ENCODE data around the gene SMYD2.

Gene SMYD2

DNA sequence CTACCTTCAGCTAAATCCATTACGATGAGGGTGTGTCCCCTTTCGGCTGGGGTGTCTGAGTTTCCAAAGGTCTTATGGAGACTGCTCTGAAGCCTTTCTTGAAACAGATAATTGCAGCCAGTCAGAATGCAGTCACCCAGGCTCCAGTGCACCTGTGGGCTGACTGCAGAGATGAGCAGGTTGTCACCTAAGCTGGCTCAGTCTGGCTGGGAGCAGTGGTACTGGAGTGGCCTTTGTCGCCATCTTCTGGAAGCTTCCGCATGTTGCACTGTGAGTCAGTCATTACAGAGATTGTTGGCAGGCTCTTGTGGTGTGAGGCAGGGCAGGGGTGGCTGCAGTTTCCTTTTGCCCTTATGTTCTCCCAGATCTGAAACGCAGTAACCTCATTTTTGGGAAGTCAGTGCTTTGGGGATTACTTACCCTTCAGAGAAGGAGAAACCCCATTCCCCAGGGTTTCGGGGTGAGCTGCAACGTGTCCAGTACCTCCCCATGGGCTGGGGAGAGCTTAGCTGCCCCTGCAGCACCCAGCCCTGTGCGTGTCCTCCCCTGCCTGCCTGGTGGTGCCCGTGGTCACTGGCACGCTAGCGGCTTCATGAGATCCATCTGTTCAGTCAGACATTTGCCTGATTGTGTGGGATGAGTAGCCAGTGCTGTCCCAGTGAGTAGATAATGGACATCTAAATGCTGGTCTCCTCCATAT lies 48.0 kb downstream of the SMYD2 start:
- no peak overlapping the region for H2AFZ ChIP-seq (ENCODE audit: low read depth, low read length)
- H3K9ac ChIP-seq (ENCODE audit: low read depth, low read length): no peak overlapping the region
- TF ChIP-seq EZH2 (IDR thresholded peaks at IDR 0.05; ENCODE audit: borderline replicate concordance, low read depth, low read length, severe bottlenecking): no peak
- TF ChIP-seq, protein P1, sequence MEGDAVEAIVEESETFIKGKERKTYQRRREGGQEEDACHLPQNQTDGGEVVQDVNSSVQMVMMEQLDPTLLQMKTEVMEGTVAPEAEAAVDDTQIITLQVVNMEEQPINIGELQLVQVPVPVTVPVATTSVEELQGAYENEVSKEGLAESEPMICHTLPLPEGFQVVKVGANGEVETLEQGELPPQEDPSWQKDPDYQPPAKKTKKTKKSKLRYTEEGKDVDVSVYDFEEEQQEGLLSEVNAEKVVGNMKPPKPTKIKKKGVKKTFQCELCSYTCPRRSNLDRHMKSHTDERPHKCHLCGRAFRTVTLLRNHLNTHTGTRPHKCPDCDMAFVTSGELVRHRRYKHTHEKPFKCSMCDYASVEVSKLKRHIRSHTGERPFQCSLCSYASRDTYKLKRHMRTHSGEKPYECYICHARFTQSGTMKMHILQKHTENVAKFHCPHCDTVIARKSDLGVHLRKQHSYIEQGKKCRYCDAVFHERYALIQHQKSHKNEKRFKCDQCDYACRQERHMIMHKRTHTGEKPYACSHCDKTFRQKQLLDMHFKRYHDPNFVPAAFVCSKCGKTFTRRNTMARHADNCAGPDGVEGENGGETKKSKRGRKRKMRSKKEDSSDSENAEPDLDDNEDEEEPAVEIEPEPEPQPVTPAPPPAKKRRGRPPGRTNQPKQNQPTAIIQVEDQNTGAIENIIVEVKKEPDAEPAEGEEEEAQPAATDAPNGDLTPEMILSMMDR (IDR thresholded peaks at IDR 0.05; ENCODE audit: borderline replicate concordance, extremely low read depth, low read length, poor library complexity, severe bottlenecking): peak; percentile 96
- ATAC-seq (ENCODE audit: insufficient read depth, low read depth): peak; percentile 92
- peaks cover 2% of the 10 kb centered on the region; the same call in 1 of the 2 replicates for H4K20me1 ChIP-seq (ENCODE audit: insufficient read depth, low read length)
- peak; percentile 77 for DNase-seq
- H3K4me2 ChIP-seq (ENCODE audit: insufficient read depth, low read length): no peak overlapping the region
- peaks cover 66% of the 10 kb centered on the region for H3K36me3 ChIP-seq (ENCODE audit: insufficient read depth, low read length)
- H3K4me3 ChIP-seq (ENCODE audit: low read depth in 1 of 2, low read length in 2 of 2): no peak overlapping the region
- H3K27ac ChIP-seq (ENCODE audit: low read length): no peak overlapping the region
- no peaks in the 10 kb centered on the region for H3K27me3 ChIP-seq (ENCODE audit: insufficient read depth, low read length, poor library complexity)
- H3K9me3 ChIP-seq (ENCODE audit: insufficient read depth, low read length, severe bottlenecking): no peaks in the 10 kb centered on the region
- H3K79me2 ChIP-seq (ENCODE audit: insufficient read depth, low read length): no peaks in the 10 kb centered on the region
- no peaks in the 10 kb centered on the region for H3K4me1 ChIP-seq (ENCODE audit: insufficient read depth, low read length)

DNA sequence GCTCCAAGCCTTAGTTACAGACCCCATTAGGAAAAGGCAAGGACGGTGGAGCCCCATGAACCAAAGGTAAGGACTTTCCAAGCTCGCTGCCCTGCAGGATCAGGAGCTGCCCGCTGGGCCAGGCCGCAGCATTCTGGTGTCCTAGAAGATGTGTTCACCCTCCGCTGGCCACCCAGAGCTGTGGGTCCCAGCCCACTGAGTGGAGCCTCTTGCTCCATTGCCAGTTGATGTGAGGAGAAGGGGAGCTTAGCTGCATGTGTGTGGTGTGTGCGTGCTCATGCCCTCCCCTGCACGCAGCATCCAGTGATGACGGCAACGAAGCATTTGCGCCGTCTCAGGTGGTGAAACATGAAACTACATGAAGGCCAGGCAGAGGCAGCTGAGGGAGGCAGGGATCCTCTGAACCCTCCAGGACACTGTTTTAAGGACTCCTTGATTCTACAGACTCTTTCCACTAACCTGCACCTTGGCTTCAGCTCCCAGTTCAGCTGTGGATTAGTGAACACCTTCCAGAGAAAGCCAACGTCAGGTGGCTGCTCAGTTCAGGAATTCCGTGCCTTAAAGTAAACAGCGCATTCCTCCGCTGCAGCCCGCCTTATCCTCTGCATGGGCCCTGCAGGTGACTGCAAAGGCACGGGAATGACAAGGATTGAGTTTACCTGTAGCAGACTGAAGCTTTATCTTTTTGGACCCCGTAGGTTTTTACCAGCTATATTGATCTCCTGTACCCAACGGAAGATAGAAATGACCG lies 48.7 kb downstream of the SMYD2 start:
- H3K4me1 ChIP-seq (ENCODE audit: insufficient read depth, low read length): no peaks in the 10 kb centered on the region

DNA sequence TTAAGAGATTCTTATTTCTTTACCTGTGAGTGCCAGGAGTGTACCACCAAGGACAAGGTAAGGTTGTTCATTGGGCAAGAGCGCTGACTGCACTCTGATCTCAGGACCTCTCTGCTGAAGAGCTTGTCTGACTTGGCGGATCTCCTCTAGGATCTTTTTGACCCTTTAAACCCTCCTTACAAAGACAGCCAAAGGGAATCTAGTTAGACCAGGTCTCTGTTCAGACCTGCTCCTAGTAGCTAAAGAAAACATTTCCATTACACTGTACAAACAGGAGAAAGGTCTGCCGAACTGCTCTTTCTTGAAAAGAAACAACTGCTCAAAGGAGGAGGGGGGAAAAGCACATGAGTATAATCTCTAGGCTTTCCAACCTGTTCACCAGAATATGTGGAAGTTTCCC lies 49.3 kb downstream of the SMYD2 start:
- H3K9ac ChIP-seq (ENCODE audit: low read depth, low read length): no peak overlapping the region
- peaks cover 2% of the 10 kb centered on the region; the same call in 1 of the 2 replicates for H4K20me1 ChIP-seq (ENCODE audit: insufficient read depth, low read length)
- H3K79me2 ChIP-seq (ENCODE audit: insufficient read depth, low read length): no peaks in the 10 kb centered on the region
- H3K4me3 ChIP-seq (ENCODE audit: low read depth in 1 of 2, low read length in 2 of 2): no peak overlapping the region
- DNase-seq (no peak), ATAC-seq (ENCODE audit: insufficient read depth, low read depth) (no peak)
- no peaks in the 10 kb centered on the region for H3K4me1 ChIP-seq (ENCODE audit: insufficient read depth, low read length)
- no peaks in the 10 kb centered on the region for H3K27me3 ChIP-seq (ENCODE audit: insufficient read depth, low read length, poor library complexity)
- no peak overlapping the region for H3K4me2 ChIP-seq (ENCODE audit: insufficient read depth, low read length)
- no peak for TF ChIP-seq EZH2 (IDR thresholded peaks at IDR 0.05; ENCODE audit: borderline replicate concordance, low read depth, low read length, severe bottlenecking)
- TF ChIP-seq, protein P1 (IDR thresholded peaks at IDR 0.05; ENCODE audit: borderline replicate concordance, extremely low read depth, low read length, poor library complexity, severe bottlenecking): no peak
- H3K9me3 ChIP-seq (ENCODE audit: insufficient read depth, low read length, severe bottlenecking): no peaks in the 10 kb centered on the region
- H3K27ac ChIP-seq (ENCODE audit: low read length): no peak overlapping the region
- no peak overlapping the region for H2AFZ ChIP-seq (ENCODE audit: low read depth, low read length)
- H3K36me3 ChIP-seq (ENCODE audit: insufficient read depth, low read length): peaks cover 66% of the 10 kb centered on the region

More for the DNA sequence above, 48.7 kb downstream of the SMYD2 start:
- Histone ChIP-seq H2AFZ (ENCODE audit: low read depth, low read length) (no peak overlapping the region), H3K9me3 (ENCODE audit: insufficient read depth, low read length, severe bottlenecking) (no peaks in the 10 kb centered on the region), H3K4me2 (ENCODE audit: insufficient read depth, low read length) (no peak overlapping the region), H3K27ac (ENCODE audit: low read length) (no peak overlapping the region), H3K36me3 (ENCODE audit: insufficient read depth, low read length) (peaks cover 68% of the 10 kb centered on the region), H3K9ac (ENCODE audit: low read depth, low read length) (no peak overlapping the region), H3K79me2 (ENCODE audit: insufficient read depth, low read length) (no peaks in the 10 kb centered on the region), H3K4me3 (ENCODE audit: low read depth in 1 of 2, low read length in 2 of 2) (no peak overlapping the region), H4K20me1 (ENCODE audit: insufficient read depth, low read length) (peaks cover 2% of the 10 kb centered on the region; the same call in 1 of the 2 replicates), H3K27me3 (ENCODE audit: insufficient read depth, low read length, poor library complexity) (no peaks in the 10 kb centered on the region)
- DNase-seq: no peak
- TF ChIP-seq, protein P1 (IDR thresholded peaks at IDR 0.05; ENCODE audit: borderline replicate concordance, extremely low read depth, low read length, poor library complexity, severe bottlenecking): no peak
- no peak for TF ChIP-seq EZH2 (IDR thresholded peaks at IDR 0.05; ENCODE audit: borderline replicate concordance, low read depth, low read length, severe bottlenecking)
- no peak for ATAC-seq (ENCODE audit: insufficient read depth, low read depth)

Measured in DND-41 (cell line).